Activated CD4-positive, alpha-beta T cell treated with anti-CD3 and anti-CD28 coated beads, Interleukin-2, amount 10 ng/mL, durations not matched to agents 24 days and 14 days (primary cell): ENCODE measurements around the gene PYGO2. TPM values are rescaled to one million over a fixed set of nuclear protein-coding genes. Genes with fewer than 3 reads are reported as not detected.

ENCODE experiments used
- DNase-seq: peaks from one replicate; pipeline ENCODE4 v3.0.0; 2022
- H3K27ac Mint-ChIP-seq: one replicate; pipeline ENCODE4 v1.8.0; 2022; ENCODE audit warnings: mild to moderate bottlenecking, mixed read lengths
- H3K27me3 Mint-ChIP-seq: one replicate; pipeline ENCODE4 v1.8.0; 2022; ENCODE audit warnings: mixed read lengths
- H3K36me3 Mint-ChIP-seq: one replicate; pipeline ENCODE4 v1.8.0; 2022; ENCODE audit warnings: low read depth, mild to moderate bottlenecking, mixed read lengths
- H3K4me1 Mint-ChIP-seq: one replicate; pipeline ENCODE4 v1.8.0; 2021; ENCODE audit warnings: mixed read lengths
- H3K4me3 Mint-ChIP-seq: one replicate; pipeline ENCODE4 v1.8.0; 2022; ENCODE audit warnings: mild to moderate bottlenecking, moderate library complexity, mixed read lengths
- H3K9me3 Mint-ChIP-seq: one replicate; pipeline ENCODE4 v1.8.0; 2021; ENCODE audit warnings: mixed read lengths
- intact Hi-C: fragments of 100-400 bp; cut with micrococcal nuclease; formaldehyde crosslinking; loops from one replicate; pipeline ENCODE4 v1.15.1; 2023
- total RNA-seq: library from RNA; stranded (reverse); gene quantifications from 2 replicates; pipeline ENCODE4 v1.2.3, GENCODE V29; 2022

Gene PYGO2
- total RNA-seq, 1 donor from 2014 or later: 34.4 TPM

DNA sequence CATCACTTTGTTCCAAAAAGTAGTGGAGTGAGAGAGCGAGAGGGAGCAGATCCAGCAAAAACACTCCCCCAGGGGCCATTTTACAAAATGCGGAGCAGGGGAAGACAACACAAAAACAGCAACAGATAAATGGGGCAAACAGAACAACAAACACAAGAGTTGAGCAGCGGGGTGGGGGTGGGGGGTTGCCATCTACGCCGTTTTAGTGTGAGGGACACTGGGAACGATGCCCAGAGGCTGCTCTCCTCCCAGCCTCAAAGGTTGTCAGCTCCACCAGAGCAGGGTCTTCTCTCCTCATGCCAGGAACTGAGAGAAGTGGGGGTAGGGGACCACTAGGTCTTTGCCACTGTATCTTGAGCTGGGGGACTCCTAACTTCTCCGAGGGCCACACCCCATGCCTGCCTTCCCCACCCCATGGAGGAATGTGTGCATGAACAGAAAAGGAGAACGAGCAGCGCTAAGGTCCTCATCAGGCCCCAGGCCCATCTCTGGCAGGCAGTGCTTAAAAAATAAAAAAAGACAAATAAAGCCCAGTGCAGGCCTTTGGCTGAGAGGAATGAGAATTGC lies 4.4 kb downstream of the PYGO2 start:
- H3K27ac Mint-ChIP-seq: peak overlapping the region; percentile 96

GRCh38 chr1:154956544-154956941 lies 5.0 kb downstream of the PYGO2 start:
- Mint-ChIP-seq H3K36me3 (peaks cover 19% of the 10 kb centered on the region), H3K4me1 (peaks cover 62% of the 10 kb centered on the region), H3K27me3 (no peaks in the 10 kb centered on the region), H3K27ac (peak overlapping the region; percentile 96), H3K9me3 (no peaks in the 10 kb centered on the region), H3K4me3 (peak overlapping the region; percentile 87)
- intact Hi-C loops: loop anchor here (1.0 kb wide), 2 partner anchors 18 to 44 kb away; partner anchors contain the start of gene CKS1B
- no peak for DNase-seq

More for the DNA sequence above, 4.4 kb downstream of the PYGO2 start:
- H3K4me1 Mint-ChIP-seq: peaks cover 56% of the 10 kb centered on the region
- intact Hi-C loops: no loop called here
- no peak overlapping the region for H3K4me3 Mint-ChIP-seq
- no peaks in the 10 kb centered on the region for H3K27me3 Mint-ChIP-seq
- H3K36me3 Mint-ChIP-seq: peaks cover 21% of the 10 kb centered on the region
- peak; percentile 59 for DNase-seq
- no peaks in the 10 kb centered on the region for H3K9me3 Mint-ChIP-seq

DNA sequence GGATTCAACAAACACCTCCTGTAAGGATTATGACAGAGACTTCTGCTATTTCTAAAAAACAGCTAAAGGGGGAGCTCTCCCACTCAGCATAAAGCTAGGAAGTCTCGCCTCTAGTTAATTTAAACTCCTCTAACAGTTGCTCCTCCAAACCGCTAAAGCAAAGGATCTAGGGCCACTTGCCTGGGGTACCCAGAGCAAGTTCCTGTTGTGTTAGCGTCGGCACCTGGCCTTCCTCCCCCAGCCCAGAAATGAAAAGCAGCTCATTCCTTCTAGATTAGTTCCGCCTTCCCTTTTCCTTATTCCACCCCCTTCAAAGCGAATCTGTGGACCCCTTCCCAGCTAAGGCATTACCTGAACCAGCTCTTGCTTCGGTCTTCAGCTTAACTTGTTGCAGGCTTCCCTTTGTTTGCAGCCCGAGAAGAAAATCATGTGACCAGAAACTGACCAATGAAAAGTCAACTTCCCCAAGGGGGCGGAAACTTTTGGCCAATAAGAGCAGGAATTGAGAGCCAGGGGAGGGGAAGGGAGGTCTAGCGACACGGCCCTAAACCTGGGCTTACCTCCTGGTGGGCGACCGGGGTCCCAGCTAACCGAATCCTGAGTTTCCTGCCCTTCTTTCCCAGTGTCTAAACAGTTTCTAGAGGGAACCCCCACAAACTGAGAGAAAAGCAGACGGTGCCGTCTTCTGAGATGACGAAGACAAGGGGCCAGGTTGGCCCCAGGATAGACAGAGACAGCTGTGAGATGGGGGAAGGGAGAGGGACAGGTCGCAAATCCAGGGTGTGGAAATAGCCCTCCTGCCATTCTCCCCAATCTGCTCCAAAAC lies 5.7 kb downstream of the PYGO2 start, which contains the start of gene PBXIP1:
TSS of gene PBXIP1 (minus strand) at position 382 of the 826 bp plus-strand sequence. CDS start 2,378 bp downstream, outside the sequence.
- Mint-ChIP-seq H3K27ac (peak within 1 kb of the TSS; percentile 96), H3K9me3 (no peaks in the 10 kb centered on the region), H3K27me3 (no peaks in the 10 kb centered on the region), H3K4me1 (peaks cover 63% of the 10 kb centered on the region), H3K4me3 (peak within 1 kb of the TSS; percentile 87), H3K36me3 (peaks cover 23% of the 10 kb centered on the region)
- intact Hi-C loops: loop anchor here (1.0 kb wide), 5 partner anchors 18 to 397 kb away; partner anchors contain the start of genes CKS1B and EFNA4
- peak; percentile 97 for DNase-seq

DNA sequence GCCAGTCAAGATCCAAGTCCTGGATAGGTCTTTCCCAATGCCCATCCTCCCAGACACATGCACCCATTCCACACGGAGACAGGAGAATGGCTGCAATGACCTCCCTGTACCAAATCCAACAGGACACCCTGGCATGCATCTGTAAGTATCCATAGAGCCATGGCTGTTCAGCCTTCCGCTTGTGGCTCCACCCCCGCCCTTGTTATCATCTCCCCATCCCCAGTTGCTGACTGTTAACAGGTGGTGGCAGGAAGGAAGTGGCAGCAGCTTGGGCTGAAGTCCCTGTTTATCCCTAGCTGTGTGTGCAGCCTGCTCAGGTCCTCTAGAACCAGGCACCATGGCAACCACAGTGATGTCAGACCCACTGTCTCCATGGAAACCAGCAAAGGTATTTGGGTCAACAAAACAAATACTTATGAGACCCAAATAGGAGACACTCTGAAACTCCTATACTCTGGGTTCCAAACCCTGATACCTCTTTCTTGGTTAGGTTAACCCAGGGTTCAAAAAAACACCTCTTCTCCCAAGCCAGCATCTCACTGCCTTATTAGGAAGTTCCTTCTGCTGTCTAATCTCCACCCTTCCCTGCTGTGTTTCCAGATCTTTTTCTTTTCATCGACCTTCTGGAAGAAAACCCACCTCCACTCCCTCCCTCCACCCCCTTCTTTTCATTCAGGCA lies 6.4 kb downstream of the PYGO2 start:
- Mint-ChIP-seq H3K27ac (peak overlapping the region; percentile 96), H3K9me3 (no peaks in the 10 kb centered on the region)

GRCh38 chr1:154954541-154954940 lies 7.0 kb downstream of the PYGO2 start:
- H3K27me3 Mint-ChIP-seq: no peaks in the 10 kb centered on the region
- peaks cover 27% of the 10 kb centered on the region for H3K36me3 Mint-ChIP-seq
- no peaks in the 10 kb centered on the region for H3K9me3 Mint-ChIP-seq
- intact Hi-C loops: no loop called here
- peak overlapping the region; percentile 87 for H3K4me3 Mint-ChIP-seq
- peak overlapping the region; percentile 96 for H3K27ac Mint-ChIP-seq
- H3K4me1 Mint-ChIP-seq: peaks cover 64% of the 10 kb centered on the region
- DNase-seq: no peak

More for the DNA sequence above, 6.4 kb downstream of the PYGO2 start:
- Mint-ChIP-seq H3K36me3 (peaks cover 29% of the 10 kb centered on the region), H3K4me1 (peaks cover 64% of the 10 kb centered on the region), H3K27me3 (no peaks in the 10 kb centered on the region), H3K4me3 (peak overlapping the region; percentile 87)
- peak; percentile 98 for DNase-seq
- intact Hi-C loops: loop anchor here (1.0 kb wide), 3 partner anchors 18 to 396 kb away; partner anchors contain the start of gene EFNA4

DNA sequence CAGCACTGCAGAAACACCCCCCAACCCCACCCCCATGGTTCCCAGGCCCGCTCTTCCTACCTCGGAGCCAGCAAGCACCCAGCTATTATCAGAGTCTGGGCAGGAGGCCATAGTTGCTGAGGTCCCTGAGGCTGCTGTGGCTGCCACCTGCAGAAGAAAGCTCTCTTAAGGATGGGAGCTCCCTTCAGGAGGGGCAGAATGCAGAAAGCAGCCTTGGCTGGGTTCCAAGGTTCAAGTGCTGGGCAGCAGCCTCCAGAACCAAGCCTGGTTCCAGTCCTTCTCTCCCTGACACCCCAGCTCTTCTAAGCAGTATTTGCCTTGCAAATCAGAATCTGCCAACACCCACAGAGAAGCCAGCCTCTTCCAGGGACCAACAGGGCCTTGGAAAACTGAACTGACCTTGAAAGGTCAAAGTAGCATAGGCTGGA lies 8.0 kb downstream of the PYGO2 start:
- intact Hi-C loops: no loop called here
- Mint-ChIP-seq H3K27ac (peak overlapping the region; percentile 96), H3K27me3 (no peaks in the 10 kb centered on the region), H3K9me3 (no peaks in the 10 kb centered on the region), H3K4me3 (peak overlapping the region; percentile 87), H3K36me3 (peaks cover 26% of the 10 kb centered on the region), H3K4me1 (peaks cover 66% of the 10 kb centered on the region)
- no peak for DNase-seq

- Mint-ChIP-seq H3K4me3 (peak overlapping the region; percentile 87), H3K27me3 (no peaks in the 10 kb centered on the region), H3K27ac (peak overlapping the region; percentile 96), H3K9me3 (no peaks in the 10 kb centered on the region), H3K36me3 (peaks cover 27% of the 10 kb centered on the region), H3K4me1 (peaks cover 64% of the 10 kb centered on the region)
- intact Hi-C loops: no loop called here
- DNase-seq: peak; percentile 66
Observed at GRCh38 chr1:154952664-154953063, 8.9 kb downstream of the PYGO2 start.

- intact Hi-C loops: no loop called here
Observed at GRCh38 chr1:154951901-154952657, 9.5 kb downstream of the PYGO2 start.

DNA sequence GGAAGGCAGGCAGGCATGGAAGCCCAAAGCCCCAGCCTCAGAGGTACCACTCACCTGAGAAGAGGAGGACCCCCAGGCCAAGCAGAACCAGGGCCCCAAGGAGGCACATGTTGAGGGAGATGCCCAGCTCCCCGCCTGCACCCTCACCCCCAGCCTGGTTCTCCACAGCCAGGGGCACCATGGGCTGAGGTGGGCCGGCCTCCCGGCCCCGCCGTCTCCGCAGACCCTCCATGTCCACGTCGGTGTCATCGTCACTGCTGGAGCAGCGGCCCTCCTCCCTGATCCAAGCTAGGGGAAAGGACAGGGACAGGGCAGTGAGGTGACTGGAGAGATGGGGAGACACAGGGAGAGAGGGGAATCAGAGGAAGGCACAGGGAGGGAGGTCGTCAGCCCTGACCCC lies 13.5 kb downstream of the PYGO2 start:
- peaks cover 34% of the 10 kb centered on the region for H3K36me3 Mint-ChIP-seq
- intact Hi-C loops: no loop called here
- peaks cover 43% of the 10 kb centered on the region for H3K4me1 Mint-ChIP-seq
- DNase-seq: no peak
- H3K27me3 Mint-ChIP-seq: no peaks in the 10 kb centered on the region
- no peaks in the 10 kb centered on the region for H3K9me3 Mint-ChIP-seq
- H3K27ac Mint-ChIP-seq: no peak overlapping the region
- H3K4me3 Mint-ChIP-seq: no peak overlapping the region

More at GRCh38 chr1:154951901-154952657, 9.5 kb downstream of the PYGO2 start:
- H3K27me3 Mint-ChIP-seq: no peaks in the 10 kb centered on the region
- peaks cover 62% of the 10 kb centered on the region for H3K4me1 Mint-ChIP-seq
- DNase-seq: peak; percentile 88
- H3K4me3 Mint-ChIP-seq: peak overlapping the region; percentile 87
- no peaks in the 10 kb centered on the region for H3K9me3 Mint-ChIP-seq
- H3K27ac Mint-ChIP-seq: peak overlapping the region; percentile 96
- peaks cover 29% of the 10 kb centered on the region for H3K36me3 Mint-ChIP-seq

GRCh38 chr1:154945962-154946850 lies 15.4 kb downstream of the PYGO2 start:
- no peak overlapping the region for H3K4me3 Mint-ChIP-seq
- peaks cover 27% of the 10 kb centered on the region for H3K36me3 Mint-ChIP-seq
- H3K27me3 Mint-ChIP-seq: no peaks in the 10 kb centered on the region
- peak overlapping the region; percentile 60 for H3K27ac Mint-ChIP-seq
- H3K4me1 Mint-ChIP-seq: peaks cover 40% of the 10 kb centered on the region
- DNase-seq: no peak
- no peaks in the 10 kb centered on the region for H3K9me3 Mint-ChIP-seq
- intact Hi-C loops: no loop called here

DNA sequence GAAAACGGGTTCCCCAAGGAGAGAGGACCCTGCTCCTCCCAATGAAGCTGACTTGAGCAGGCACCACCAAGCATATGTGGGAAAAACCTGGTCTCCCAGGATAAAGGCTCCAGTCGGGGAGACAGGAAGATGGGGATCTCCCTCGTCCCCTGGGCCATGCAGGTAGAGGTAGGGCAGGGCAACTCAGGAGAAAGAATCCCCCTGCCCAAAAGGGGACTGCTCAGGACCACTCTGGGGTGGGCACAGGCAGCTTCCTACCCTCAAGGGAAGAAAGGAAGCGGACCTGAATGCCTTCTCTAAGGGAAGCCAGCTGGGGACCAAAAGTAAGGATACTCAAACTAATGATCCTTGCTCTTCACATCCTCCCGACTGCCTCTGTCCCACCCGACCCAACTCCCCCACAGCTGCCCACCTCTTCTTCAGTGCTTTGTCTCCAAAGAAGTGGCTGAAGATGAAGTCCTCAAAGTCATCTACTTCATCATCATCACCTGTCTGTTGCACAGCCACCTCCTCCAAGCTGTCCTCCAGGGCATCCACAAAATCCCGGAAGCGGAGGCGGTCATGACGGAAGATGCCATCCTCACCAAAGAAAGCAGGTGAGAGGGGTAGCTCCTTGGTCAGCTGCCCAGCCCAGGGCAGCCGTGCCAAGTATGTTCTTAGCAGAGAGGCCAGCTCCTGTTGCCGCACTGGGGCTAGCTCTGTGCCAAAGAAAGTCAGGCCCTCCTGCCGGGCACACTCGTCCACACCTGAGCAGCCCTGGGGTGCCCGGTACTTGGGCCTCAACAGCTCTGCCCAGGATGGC lies 16.2 kb downstream of the PYGO2 start:
- no peak overlapping the region for H3K27ac Mint-ChIP-seq
- intact Hi-C loops: no loop called here
- H3K4me3 Mint-ChIP-seq: no peak overlapping the region
- H3K9me3 Mint-ChIP-seq: no peaks in the 10 kb centered on the region
- H3K4me1 Mint-ChIP-seq: peaks cover 42% of the 10 kb centered on the region
- H3K36me3 Mint-ChIP-seq: peaks cover 21% of the 10 kb centered on the region
- no peaks in the 10 kb centered on the region for H3K27me3 Mint-ChIP-seq
- DNase-seq: no peak
